ENCODE data around the gene CLEC3B. TPM values are rescaled to one million over a fixed set of nuclear protein-coding genes. Genes with fewer than 3 reads are reported as not detected.
A peak's percentile ranks its signal among the peaks of the same experiment; 100 is the strongest.

Gene CLEC3B
- total RNA-seq, 4 donors from 2014 or later = 11.6 to 47.9 (median 32.7) TPM

DNA sequence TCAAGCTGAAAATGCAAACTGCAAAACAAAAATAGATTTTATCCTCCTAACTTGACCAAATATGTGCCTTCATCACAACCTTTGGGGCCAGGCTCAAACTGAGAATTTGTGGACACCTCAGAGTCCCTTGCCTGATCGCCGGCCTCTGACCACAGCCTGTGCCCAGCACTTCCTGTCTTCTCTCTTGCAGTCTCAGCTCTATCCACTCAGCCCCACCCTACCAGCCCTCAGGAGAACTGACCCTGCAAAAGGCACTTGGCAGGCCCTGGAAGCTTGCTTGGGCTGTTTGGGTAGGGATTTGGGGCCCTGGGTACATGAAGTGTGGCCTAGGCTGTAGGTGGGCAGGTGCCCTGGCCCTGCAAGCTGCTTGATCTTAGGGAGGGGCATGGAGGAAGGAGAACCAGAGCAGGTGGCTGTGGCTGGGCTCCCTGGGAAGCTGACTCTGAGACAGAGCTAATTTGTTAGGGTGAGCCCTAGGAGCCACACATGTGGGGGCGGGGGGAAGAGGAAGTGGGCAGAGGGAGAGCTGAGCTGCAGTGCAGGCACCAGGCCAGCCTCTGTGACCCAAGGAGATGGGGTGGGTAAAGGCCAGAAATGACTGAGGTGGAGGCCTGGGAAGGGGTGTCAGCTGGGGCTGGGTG, 8.6 kb downstream of the CLEC3B start:
- peak overlapping the region in 2 of 4 donors; percentile 19 to 41 for H3K27ac ChIP-seq
- H3K36me3 ChIP-seq = no peaks in the 10 kb centered on the region
- TF ChIP-seq POLR2A (IDR thresholded peaks at IDR 0.05) = no peak
- TF ChIP-seq, protein P1, sequence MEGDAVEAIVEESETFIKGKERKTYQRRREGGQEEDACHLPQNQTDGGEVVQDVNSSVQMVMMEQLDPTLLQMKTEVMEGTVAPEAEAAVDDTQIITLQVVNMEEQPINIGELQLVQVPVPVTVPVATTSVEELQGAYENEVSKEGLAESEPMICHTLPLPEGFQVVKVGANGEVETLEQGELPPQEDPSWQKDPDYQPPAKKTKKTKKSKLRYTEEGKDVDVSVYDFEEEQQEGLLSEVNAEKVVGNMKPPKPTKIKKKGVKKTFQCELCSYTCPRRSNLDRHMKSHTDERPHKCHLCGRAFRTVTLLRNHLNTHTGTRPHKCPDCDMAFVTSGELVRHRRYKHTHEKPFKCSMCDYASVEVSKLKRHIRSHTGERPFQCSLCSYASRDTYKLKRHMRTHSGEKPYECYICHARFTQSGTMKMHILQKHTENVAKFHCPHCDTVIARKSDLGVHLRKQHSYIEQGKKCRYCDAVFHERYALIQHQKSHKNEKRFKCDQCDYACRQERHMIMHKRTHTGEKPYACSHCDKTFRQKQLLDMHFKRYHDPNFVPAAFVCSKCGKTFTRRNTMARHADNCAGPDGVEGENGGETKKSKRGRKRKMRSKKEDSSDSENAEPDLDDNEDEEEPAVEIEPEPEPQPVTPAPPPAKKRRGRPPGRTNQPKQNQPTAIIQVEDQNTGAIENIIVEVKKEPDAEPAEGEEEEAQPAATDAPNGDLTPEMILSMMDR (IDR thresholded peaks at IDR 0.05) = no peak
- no peaks in the 10 kb centered on the region for H3K27me3 ChIP-seq
- DNase-seq = peak in 2 of 3 donors; percentile 57 to 72
- peaks cover 0 to 16% (median 5%) of the 10 kb centered on the region in 4 donors for H3K4me1 ChIP-seq
- H3K4me3 ChIP-seq = no peak overlapping the region
- H3K9me3 ChIP-seq = no peaks in the 10 kb centered on the region

DNA sequence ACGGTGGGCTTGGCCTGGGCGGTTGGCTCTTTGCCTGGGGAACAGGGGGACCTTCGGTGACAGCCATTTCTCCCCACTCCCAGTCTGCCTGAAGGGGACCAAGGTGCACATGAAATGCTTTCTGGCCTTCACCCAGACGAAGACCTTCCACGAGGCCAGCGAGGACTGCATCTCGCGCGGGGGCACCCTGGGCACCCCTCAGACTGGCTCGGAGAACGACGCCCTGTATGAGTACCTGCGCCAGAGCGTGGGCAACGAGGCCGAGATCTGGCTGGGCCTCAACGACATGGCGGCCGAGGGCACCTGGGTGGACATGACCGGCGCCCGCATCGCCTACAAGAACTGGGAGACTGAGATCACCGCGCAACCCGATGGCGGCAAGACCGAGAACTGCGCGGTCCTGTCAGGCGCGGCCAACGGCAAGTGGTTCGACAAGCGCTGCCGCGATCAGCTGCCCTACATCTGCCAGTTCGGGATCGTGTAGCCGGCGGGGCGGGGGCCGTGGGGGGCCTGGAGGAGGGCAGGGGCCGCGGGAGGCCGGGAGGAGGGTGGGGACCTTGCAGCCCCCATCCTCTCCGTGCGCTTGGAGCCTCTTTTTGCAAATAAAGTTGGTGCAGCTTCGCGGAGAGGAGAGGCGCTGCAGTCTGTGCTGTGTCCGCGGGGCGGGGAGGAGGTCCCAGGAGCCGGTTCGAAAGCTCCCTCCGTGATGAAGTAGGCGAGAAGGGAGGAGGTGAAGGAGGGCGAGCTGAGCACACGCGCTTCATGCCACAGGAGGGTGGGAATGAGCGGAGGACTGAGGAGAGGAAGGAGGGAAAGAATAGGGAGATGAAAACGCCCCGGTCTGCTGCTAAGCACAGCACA, 9.6 kb downstream of the CLEC3B start:
- H3K27me3 ChIP-seq = no peaks in the 10 kb centered on the region
- peaks cover 0 to 16% (median 5%) of the 10 kb centered on the region in 4 donors for H3K4me1 ChIP-seq
- H3K27ac ChIP-seq = peak overlapping the region in 2 of 4 donors; percentile 19 to 41
- no peaks in the 10 kb centered on the region for H3K36me3 ChIP-seq
- TF ChIP-seq, protein P1 (IDR thresholded peaks at IDR 0.05) = no peak
- no peak for TF ChIP-seq POLR2A (IDR thresholded peaks at IDR 0.05)
- H3K4me3 ChIP-seq = peak overlapping the region; percentile 7 to 42 (median 22)
- no peaks in the 10 kb centered on the region for H3K9me3 ChIP-seq
- peak in 1 of 3 donors; percentile 59 for DNase-seq

DNA sequence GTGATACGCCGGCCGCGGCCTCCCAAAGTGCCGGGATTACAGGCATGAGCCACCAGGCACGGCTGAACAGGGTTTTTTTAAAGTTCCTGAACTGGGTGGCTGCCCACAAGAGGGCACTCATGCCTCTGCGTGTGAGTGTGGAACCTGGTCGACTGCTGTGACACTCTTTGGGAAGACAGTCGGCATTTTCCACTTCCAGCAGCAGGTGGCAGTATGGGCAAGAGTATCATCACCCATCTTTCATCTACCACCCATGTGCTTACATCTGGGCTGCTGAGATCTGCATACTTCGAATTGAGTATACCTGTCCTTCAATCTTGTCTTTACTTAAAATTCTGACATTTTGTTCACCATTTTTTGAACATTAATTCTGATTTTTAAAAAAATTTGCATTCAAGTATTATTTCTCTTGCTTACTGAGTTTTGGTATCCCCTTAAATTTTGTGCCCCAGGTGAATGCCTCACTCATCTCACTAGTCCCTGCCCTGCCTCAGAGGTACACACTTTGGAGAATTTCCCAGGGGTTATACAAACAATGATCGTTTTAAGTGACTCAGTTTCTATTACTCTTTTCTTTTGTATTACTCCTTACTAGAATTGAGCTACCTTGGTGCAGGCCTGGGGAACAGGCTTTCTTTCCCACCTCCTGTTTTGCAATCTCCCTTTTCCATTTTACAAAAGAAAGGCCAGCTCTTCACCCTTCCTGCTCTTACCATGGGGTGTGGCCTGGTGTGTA, 11.8 kb downstream of the CLEC3B start:
- Histone ChIP-seq H3K4me1 (peaks cover 0 to 16% (median 7%) of the 10 kb centered on the region in 4 donors), H3K36me3 (no peaks in the 10 kb centered on the region), H3K9me3 (no peaks in the 10 kb centered on the region), H3K4me3 (no peak overlapping the region), H3K27me3 (no peaks in the 10 kb centered on the region), H3K27ac (no peak overlapping the region)
- TF ChIP-seq POLR2A (IDR thresholded peaks at IDR 0.05) = peak in 1 of 2 donors; percentile 25
- TF ChIP-seq, protein P1 (IDR thresholded peaks at IDR 0.05) = peak; percentile 61 to 99 (median 96)
- peak; percentile 91 to 97 (median 93) for DNase-seq

DNA sequence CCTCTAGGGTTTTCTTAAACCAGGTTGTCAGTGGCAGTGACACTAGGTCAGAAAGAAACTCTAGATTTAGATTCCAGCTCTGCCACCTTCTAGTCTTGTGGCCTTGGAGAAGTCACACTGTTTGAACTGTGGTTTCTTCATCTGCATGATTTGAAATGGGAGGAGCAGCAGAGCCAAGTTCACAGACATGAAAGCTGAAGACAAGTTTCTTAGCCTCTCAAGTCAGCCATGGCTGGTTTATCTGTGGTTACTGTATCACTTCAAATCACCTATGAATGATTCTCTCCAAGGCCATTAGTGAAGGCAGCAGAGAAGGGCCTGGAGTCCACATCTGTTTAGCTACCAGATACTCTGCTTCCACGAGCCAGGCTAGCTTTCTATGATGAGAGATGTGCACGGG, 15.6 kb downstream of the CLEC3B start:
- no peak for DNase-seq
- TF ChIP-seq, protein P1 (IDR thresholded peaks at IDR 0.05) = no peak
- TF ChIP-seq POLR2A (IDR thresholded peaks at IDR 0.05) = no peak
- H3K27ac ChIP-seq = no peak overlapping the region
- no peaks in the 10 kb centered on the region for H3K36me3 ChIP-seq
- H3K4me1 ChIP-seq = peaks cover 0 to 4% (median 1%) of the 10 kb centered on the region in 4 donors
- no peaks in the 10 kb centered on the region for H3K27me3 ChIP-seq
- H3K9me3 ChIP-seq = no peaks in the 10 kb centered on the region
- H3K4me3 ChIP-seq = no peak overlapping the region

DNA sequence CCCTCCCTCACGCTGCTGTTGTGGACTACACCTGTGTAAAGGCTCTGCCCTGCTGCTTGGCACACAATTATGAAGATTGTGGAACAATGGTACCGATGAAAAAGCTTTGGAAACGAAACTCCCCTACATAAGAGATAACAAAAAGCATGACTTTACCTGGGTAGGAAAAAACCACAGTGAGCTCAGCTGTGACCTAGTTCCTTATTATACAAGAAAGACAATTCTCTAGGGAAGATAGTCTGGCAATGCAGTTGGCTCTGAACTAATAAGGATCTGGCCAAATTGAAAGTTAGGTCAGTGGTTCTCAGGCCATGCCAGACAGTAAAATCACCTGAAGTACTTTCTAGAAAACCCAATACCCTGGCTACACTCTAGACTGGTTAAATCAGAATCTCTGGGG, 16.1 kb downstream of the CLEC3B start:
- no peak for DNase-seq
- H3K9me3 ChIP-seq = no peaks in the 10 kb centered on the region

More for the DNA sequence above, 16.1 kb downstream of the CLEC3B start:
- Histone ChIP-seq H3K4me3 (no peak overlapping the region), H3K4me1 (peaks cover 0 to 4% (median 0%) of the 10 kb centered on the region in 4 donors), H3K27me3 (no peaks in the 10 kb centered on the region), H3K36me3 (no peaks in the 10 kb centered on the region), H3K27ac (no peak overlapping the region)
- TF ChIP-seq, protein P1 (IDR thresholded peaks at IDR 0.05) = no peak
- no peak for TF ChIP-seq POLR2A (IDR thresholded peaks at IDR 0.05)
